HG03159 (cell line): ENCODE results near the gene ACOT9.
A peak's percentile ranks its signal among the peaks of the same experiment; 100 is the strongest.
"Not testable (repeated sequence)": the region's sequence is repeated elsewhere in the genome, so short reads cannot be mapped to it uniquely, and the experiment has no call there.

ENCODE experiments used
- ATAC-seq: cut with Tn5 transposase; IDR thresholded peaks from one replicate; pipeline ENCODE4 v1.9.1; 2021; ENCODE audit warnings: mild to moderate bottlenecking, moderate library complexity; ENCODE audit not compliant: unreplicated experiment

ACOT9 gene

DNA sequence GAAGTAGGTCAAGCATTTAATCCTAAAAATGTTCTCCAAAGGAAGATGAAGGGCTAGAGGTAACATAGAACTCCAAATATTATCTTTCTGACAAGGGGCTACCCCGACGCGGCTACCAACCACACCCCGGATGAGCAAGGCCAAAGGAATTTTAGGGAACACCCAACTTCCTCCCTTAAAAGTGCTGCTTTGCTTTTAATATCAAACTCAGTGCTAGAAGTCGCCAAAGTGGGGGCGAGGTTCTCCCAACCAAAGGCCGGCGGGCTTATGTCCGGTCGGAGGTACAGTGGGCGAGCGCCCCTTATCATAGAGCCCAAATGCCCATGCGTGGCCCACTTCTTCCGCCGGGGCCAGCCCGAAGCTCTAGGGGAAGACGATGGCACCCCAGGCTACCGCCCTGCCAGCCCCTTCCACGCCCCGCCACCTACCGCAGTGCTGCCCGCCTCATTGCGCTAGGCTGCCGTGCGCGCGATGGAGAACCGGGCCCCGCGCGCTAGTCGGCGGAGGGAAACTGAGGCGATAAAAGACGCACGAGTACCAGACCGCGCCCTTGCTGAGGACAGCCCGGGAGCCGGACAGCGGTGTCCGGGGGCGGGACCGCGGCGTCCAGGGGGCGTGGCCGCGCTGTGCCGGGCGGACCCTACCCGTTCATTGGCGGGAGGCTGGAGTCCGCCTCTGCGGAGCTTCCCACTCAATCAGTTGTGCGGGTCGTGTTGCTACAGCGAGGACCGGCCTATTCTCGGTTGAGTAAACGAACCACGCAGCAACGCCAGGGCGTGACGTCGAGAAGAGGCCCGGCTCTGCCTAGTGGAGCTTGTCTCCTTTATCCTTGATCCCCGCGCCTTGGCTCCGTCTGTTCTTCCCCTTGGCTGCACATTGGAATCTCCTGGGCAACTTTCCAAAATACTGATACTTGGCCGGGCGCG lies at the start of gene ACOT9:
Gene ACOT9, minus strand, starts transcription at position 580 of the 926 bp plus-strand sequence. Its CDS starts 132 bp downstream, at position 448.
- peak; percentile 89 for ATAC-seq

DNA sequence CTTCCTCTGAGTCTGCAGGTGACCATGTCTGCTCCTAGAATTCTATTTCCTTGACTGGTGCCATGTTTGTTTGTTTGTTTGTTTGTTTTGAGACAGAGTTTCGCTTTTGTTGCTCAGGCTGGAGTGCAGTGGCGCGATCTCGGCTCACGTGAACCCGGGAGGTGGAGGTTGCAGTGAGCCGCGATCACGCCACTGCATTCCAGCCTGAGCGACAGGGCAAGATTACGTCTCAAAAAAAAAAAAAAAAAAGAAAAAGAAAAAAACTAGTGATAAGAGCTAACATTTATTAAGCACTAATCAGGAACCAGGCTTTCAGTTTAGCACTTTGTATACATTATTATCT lies 47.0 kb upstream of the ACOT9 start:
- ATAC-seq: no peak

GRCh38 chrX:23789386-23790154 lies 46.5 kb upstream of the ACOT9 start:
- no peak for ATAC-seq

DNA sequence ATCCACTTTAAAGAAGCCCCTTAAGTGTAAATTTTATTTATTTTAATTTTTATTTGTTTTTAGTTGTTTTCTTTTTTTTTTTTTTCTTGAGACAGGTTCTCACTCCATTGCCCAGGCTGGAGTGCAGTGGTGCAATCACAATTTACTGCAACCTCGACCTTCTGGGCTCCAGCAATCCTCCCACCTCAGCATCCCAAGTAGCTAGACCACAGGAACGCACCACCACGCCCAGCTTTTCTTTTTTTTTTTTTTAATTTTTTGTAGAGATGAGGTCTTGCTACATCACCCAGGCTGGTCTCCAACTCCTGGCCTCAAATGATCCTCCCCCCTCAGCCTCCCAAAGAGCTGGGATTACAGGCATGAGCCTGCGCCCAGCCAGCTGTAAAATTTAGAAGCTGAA lies 45.9 kb upstream of the ACOT9 start:
- no peak for ATAC-seq

- ATAC-seq: peak; percentile 62
Observed at GRCh38 chrX:23788521-23788920, 45.4 kb upstream of the ACOT9 start.

GRCh38 chrX:23787745-23788118 lies 44.7 kb upstream of the ACOT9 start:
- ATAC-seq: no peak

DNA sequence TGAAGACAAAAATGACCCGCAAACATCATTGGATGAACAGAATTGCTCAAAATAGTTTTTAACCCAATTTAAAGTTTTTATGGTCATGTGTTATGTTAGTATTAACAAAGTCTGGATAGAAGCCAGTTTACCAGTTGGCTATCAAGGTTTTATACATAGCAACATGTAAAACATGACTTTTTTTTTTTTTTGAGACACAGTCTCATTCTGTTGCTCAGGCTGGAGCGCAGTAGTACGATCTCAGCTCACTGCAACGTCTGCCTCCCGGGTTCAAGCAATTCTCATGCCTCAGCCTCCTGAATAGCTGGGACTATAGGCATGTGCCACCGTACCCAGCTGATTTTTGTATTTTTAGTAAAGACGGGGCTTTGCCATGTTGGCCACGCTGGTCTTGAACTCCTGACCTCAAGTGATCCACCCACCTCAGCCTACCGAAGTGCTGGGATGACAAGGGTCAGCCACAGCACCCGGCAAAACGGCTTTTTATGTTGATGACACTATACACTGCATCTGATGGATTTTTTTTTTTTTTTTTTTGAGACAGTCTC lies 43.3 kb upstream of the ACOT9 start:
- no peak for ATAC-seq

GRCh38 chrX:23785580-23785979 lies 42.5 kb upstream of the ACOT9 start:
- no peak for ATAC-seq

DNA sequence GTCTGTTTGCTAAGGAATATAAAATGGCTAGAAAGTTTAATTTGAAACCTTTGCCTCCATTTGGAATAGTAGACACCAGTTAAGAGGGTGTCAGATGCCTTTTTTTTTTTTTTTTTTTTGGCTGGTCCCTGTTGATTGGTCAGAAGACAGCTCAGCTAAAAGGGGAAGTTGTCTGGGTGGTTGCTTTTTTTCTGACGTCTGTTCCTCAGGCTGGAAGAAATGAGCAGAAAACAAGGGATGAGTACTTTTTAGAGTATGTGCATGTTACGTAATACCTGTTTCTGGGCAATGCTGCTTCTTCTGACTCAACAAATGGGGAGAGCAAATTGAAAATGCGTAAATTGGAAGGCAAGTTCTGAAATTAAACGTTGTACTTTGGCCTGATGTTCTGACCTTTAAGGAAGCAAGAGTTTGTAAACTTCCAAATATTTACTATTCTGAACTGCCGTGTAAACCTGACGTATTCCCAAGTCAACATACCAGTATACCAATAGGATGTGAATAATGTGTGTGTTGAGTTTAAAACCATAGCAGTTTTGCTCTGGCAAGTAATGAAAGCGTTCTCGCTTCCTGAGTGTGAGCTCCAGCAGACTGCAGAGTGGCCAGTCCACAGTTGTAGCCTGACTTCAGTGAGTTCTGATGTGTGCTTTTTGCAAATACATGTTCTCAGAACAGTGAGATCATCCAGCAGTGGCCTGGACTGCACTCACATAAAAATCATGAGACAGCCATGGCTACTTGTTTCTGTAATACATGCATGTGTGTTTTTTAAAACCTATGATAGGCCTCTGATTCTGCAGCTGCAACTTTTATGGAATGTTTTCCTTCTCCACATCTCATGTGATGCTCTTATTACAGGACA lies 41.6 kb upstream of the ACOT9 start:
- ATAC-seq: no peak

- ATAC-seq: no peak
Observed at GRCh38 chrX:23783589-23784469, 40.8 kb upstream of the ACOT9 start.

- ATAC-seq: peak; percentile 74
Observed at GRCh38 chrX:23782863-23783588, 40.0 kb upstream of the ACOT9 start, which contains the start of gene SAT1. TSS of gene SAT1 (plus strand) at chrX:23783173. CDS start at chrX:23783352, 179 bp downstream.

GRCh38 chrX:23782455-23782854 lies 39.4 kb upstream of the ACOT9 start:
- no peak for ATAC-seq

DNA sequence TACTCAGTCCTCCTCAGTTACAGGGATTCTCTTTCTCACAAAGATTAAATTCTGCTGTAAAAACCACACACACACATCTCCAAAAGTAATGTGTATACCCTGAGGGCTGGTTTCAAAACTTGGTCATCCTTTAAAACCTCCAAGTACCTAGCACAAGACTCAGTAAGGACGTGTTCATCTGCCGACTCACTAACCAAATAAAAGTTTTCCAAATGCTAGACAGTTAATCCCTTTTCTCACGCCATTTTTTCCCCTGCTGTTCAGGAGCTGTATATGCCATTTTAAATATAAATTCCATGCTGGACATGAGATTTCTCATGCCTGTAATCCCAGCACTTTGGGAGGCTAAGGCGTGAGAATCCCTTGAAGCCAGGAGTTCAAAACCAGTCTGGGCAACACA lies 35.9 kb upstream of the ACOT9 start:
- ATAC-seq: no peak

DNA sequence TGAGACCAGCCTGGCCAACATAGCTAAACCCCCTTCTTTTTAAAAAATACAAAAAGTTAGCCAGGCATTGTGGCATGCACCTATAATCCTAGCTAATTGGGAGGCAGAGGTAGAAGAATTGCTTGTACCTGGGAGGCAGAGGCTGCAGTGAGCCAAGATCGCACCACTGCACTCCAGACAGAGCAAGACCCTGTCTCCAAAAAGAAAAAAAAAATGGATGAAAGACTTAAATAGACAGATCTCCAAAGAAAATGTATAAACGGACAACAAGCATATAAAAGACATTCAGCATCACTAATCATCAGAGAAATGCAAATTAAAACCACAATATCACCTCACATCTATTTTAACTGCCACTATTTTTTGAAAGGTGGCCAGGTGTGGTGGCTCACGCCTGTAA lies 33.3 kb upstream of the ACOT9 start:
- no peak for ATAC-seq

GRCh38 chrX:23773601-23774175 lies 30.6 kb upstream of the ACOT9 start:
- peak; percentile 93 for ATAC-seq

GRCh38 chrX:23771086-23771485 lies 28.0 kb upstream of the ACOT9 start:
- ATAC-seq: not testable (repeated sequence)

DNA sequence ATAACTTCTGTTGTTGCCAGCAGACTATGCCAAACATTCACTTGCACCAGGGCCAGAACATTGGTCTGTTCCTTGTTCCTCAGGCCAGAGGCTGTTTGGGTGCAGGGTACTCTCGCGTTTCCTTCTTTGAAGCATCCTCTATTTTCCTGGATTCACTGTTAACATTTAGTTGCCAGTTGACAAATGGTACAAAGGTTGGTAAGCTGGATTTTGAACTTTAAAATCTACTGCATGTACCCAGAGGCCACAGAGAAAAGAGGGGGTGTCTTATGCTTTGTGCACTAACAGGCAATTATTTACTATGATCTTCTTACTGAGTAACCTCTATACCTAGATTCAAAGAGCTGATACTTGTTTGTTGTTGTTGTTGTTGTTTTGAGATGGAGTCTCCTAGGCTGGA lies 27.1 kb upstream of the ACOT9 start:
- no peak for ATAC-seq

GRCh38 chrX:23766650-23767551 lies 23.8 kb upstream of the ACOT9 start:
- ATAC-seq: no peak
